GM06990 (cell line): Measurements from ENCODE around the gene WIPF2.

ENCODE experiments used
- DNase-seq: peaks from one replicate; pipeline ENCODE4 v3.0.0-alpha.2; 2011; ENCODE audit not compliant: insufficient read length; ENCODE audit errors: extremely low read depth
- H3K27me3 ChIP-seq: replicated peaks from 2 replicates; pipeline ENCODE4 v1.6.0; 2011; ENCODE audit warnings: low read length; ENCODE audit not compliant: control insufficient read depth, insufficient read depth
- H3K36me3 ChIP-seq: 2 replicates; pipeline ENCODE4 v1.5.1; 2011; ENCODE audit warnings: low read length; ENCODE audit not compliant: control insufficient read depth, insufficient read depth
- H3K4me3 ChIP-seq: replicated peaks from 2 replicates; pipeline ENCODE4 v1.5.1; 2011; ENCODE audit warnings: low read depth, mild to moderate bottlenecking, control low read depth, low read length
- TF ChIP-seq, protein P1 (sequence below): IDR thresholded peaks from 2 replicates; pipeline ENCODE4 v1.5.1; 2011; ENCODE audit warnings: low read length, control low read depth, mild to moderate bottlenecking, inconsistent platforms; ENCODE audit not compliant: insufficient read depth, poor library complexity, severe bottlenecking

WIPF2 gene

DNA sequence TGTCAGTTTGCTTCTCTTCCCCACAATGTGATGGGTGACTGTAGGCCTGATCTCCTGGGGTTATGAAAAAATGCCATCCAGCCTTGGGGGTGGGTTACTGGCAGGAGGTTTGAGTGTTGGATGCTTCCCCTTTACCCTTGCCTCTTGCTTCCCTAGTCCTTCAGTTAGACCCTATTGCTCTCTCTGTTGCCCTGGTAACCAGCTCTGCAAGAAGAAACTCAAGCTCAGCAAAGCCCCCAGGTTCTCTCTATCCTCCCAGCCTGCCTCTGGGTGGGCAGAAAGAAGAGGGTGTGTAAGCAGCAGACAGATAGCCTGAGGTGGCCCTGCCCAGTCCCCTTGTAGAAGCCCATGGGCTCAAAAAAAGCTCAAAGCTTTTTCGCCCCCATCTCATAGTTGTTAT lies 44.6 kb upstream of the WIPF2 start:
- no peak for DNase-seq
- no peaks in the 10 kb centered on the region for H3K27me3 ChIP-seq
- peaks cover 18% of the 10 kb centered on the region for H3K36me3 ChIP-seq
- no peak overlapping the region for H3K4me3 ChIP-seq
- TF ChIP-seq, protein P1, sequence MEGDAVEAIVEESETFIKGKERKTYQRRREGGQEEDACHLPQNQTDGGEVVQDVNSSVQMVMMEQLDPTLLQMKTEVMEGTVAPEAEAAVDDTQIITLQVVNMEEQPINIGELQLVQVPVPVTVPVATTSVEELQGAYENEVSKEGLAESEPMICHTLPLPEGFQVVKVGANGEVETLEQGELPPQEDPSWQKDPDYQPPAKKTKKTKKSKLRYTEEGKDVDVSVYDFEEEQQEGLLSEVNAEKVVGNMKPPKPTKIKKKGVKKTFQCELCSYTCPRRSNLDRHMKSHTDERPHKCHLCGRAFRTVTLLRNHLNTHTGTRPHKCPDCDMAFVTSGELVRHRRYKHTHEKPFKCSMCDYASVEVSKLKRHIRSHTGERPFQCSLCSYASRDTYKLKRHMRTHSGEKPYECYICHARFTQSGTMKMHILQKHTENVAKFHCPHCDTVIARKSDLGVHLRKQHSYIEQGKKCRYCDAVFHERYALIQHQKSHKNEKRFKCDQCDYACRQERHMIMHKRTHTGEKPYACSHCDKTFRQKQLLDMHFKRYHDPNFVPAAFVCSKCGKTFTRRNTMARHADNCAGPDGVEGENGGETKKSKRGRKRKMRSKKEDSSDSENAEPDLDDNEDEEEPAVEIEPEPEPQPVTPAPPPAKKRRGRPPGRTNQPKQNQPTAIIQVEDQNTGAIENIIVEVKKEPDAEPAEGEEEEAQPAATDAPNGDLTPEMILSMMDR = no peak

DNA sequence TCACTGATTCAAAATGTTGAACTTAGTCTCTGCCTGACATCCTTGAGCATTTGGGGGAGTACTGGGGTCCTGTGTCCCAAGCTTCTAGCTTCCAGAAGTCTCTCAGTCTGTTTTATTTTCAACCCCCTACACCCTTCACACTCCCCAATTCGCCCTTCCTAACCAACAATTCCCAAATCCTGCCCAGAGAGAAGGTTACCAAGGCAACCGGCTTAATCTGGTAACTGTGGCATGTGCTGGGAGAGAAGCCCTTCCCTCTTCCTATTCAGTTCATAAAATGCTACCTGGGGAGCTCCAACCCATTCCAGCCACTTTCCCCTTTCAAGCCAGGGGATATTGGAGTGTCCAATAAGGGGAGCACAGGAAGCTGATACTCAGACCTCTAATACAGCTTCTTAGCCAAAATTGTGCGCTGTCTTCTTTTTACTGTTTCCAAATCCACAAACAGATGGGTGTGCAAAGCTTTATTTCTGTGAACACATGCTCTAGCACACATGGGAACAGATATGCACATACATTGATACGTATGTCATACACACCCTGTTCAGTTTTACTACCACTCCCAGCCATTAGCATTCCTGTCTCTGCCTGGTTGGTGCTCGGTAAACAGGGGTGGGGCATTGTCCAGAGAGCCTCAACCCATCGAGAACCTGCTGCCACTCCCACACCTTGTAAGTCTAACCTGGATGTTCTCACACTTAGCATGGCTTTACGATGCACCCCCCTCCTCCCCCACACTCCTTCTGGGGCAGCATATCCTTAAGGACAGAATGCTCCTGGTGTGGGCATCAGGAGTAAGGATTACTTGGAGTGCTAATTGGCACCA lies 43.0 kb upstream of the WIPF2 start:
- Histone ChIP-seq H3K36me3 (peaks cover 10% of the 10 kb centered on the region), H3K4me3 (no peak overlapping the region)
- no peak for DNase-seq

DNA sequence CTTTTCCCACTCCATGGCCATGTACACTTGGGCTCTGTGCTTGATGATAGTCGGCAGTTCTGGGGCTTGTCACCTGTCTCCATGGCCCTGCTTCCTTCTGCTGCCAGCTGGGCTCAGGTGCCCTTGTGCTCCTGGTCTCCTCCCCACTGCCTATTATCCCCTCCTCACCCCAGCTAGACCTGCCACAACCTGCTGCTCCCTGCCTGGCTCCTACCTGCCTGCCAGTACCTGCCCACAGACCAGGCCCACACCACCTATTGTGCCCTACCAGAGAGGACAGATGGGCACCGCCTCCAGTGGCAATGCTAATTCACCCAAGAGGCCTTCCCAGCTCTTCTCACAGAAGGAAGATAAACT lies 42.4 kb upstream of the WIPF2 start:
- Histone ChIP-seq H3K27me3 (no peaks in the 10 kb centered on the region), H3K36me3 (peaks cover 7% of the 10 kb centered on the region), H3K4me3 (no peak overlapping the region)
- no peak for DNase-seq
- TF ChIP-seq, protein P1 = no peak

More for the DNA sequence above, 43.0 kb upstream of the WIPF2 start:
- no peaks in the 10 kb centered on the region for H3K27me3 ChIP-seq
- TF ChIP-seq, protein P1 = no peak

DNA sequence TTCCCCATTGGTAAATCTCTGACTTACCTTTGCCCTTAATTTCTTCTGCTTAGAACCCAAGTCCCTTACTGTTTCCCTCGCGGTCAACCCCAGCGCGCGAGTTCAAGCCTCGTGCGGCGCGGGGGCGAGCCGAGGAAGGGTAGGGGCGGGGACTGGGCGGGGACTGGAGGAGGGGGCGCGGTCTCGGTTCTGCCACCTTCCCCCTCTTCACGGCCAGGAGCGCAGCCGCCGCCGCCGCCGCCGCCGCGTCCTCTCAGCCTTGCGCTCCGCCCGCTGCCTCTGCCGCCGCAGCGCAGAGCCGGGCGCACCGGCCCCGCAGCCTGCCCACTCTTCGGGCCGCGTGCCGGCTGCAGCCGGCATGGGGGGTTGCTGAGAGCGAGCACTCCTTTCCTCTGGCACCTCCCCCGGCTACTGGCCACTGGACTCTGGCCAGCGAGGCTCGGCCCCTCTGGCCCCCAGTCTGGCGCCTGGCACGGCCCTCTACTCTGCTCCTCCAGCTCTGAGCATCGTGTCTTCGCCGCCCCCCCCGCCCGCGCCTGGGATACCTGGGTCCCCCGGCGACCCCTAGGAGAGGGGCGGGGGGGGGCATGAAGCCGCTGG lies 41.7 kb upstream of the WIPF2 start, which contains the start of gene RAPGEFL1:
RAPGEFL1 (plus strand) TSS at position 196 of the 600 bp plus-strand sequence; CDS start at position 588, 392 bp downstream.
- peak; percentile 82 for DNase-seq
- peaks cover 6% of the 10 kb centered on the region for H3K36me3 ChIP-seq
- H3K4me3 ChIP-seq = peak within 1 kb of the TSS; percentile 29; the same call in 1 of the 2 replicates
- H3K27me3 ChIP-seq = no peaks in the 10 kb centered on the region
- TF ChIP-seq, protein P1 = no peak

DNA sequence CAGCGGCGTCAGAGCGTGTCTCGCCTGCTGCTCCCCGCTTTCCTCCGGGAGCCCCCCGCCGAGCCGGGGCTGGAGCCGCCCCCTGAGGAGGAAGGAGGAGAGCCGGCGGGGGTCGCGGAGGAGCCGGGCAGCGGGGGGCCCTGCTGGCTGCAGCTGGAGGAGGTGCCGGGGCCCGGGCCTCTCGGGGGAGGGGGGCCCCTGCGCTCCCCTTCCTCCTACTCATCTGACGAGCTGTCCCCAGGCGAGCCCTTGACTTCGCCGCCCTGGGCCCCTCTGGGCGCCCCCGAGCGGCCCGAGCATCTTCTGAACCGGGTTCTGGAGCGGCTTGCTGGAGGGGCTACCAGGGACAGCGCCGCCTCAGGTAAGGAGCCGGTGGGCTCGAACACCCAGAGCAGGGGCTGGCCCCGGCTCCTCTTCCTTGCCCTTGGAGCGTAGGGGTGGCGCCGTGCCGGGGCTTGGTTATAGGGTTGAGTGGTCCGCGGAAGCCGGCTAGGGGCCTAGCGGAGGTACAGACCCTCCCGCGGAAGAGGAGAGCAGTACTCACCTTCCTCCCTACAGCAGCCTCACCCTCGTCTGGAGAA lies 41.0 kb upstream of the WIPF2 start:
- Histone ChIP-seq H3K4me3 (no peak overlapping the region), H3K36me3 (peaks cover 4% of the 10 kb centered on the region), H3K27me3 (no peaks in the 10 kb centered on the region)
- TF ChIP-seq, protein P1 = no peak
- DNase-seq = no peak
